Lower leg skin (tissue), 3 donors: ENCODE measurements around the gene HRH1.

Experiments used
- CTCF ChIP-seq, 3 donors: fragments of 450-650 bp; IDR thresholded peaks; one replicate each; pipeline ENCODE4 v1.5.1; 2016; ENCODE audit warnings: antibody characterized with exemption in 3 of 3, mild to moderate bottlenecking in 3 of 3, moderate library complexity in 2 of 3
- POLR2A ChIP-seq, 2 donors: fragments of 450-650 bp; IDR thresholded peaks; one replicate each; pipeline ENCODE4 v1.6.1; 2016 to 2017; ENCODE audit warnings: antibody characterized with exemption in 2 of 2, mild to moderate bottlenecking in 1 of 2, moderate library complexity in 1 of 2

- TF ChIP-seq CTCF (IDR thresholded peaks at IDR 0.05) (no peak), POLR2A (IDR thresholded peaks at IDR 0.05) (no peak)
Observed at GRCh38 chr3:11201251-11202019, 47.1 kb downstream of the HRH1 start.
